PFSK-1 (cell line): ENCODE measurements around the gene CTXN1.

Experiments
- FOXP2 ChIP-seq: optimal IDR thresholded peaks from 2 replicates; pipeline ENCODE3; 2011; ENCODE audit warnings: borderline replicate concordance, control low read depth, inconsistent platforms; ENCODE audit not compliant: insufficient read depth; ENCODE audit errors: extremely low read length, extremely low read depth
- POLR2AphosphoS5 ChIP-seq: IDR thresholded peaks from 2 replicates; pipeline ENCODE4 v1.6.1; 2012; ENCODE audit warnings: low read depth, mild to moderate bottlenecking, control low read depth, low read length, moderate library complexity

DNA sequence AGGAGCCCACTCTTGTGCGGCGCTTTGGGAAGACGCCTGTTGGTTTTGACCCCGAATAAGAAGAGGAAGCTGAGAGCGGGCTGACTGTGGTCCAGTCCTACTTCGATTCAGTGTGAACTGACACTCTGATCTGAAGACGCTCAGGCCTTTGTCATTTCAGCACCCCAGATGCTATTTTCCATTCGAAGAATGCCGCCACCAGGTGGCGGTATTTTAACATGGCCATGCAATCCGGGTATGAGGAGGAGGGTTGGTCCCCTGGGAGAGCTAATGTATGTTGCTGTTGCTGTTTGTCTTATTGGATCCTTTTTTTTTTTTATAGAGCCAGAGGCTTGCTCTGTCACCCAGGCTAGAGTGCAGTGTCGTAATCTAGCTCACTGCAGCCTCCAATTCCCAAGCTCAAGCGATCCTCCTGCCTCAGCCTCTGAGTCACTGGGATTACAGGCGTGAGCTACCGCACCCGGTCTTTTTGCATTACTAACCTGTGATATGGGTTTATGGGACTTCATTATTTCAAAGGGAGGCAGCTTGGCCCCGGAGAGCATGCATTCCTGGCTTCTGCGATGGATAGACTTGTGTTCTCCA, 18.3 kb upstream of the CTXN1 start:
- TF ChIP-seq POLR2AphosphoS5: peak; percentile 14; the same call in 1 of the 2 replicates
- no peak for TF ChIP-seq FOXP2
